WTC11 (cell line): Measurements from ENCODE around the gene MAP3K2.

ENCODE experiments used
- MXD4 ChIP-seq: fragments of 250-450 bp; sonication (Bioruptor Pico); IDR thresholded peaks from 2 replicates; pipeline ENCODE4 v1.8.0; 2021; ENCODE audit warnings: mild to moderate bottlenecking, moderate library complexity, borderline replicate concordance
- NR3C1 ChIP-seq: sonication (generic); formaldehyde crosslinking; conservative IDR thresholded peaks from 2 replicates; pipeline ENCODE4 v1.8.1; 2023; ENCODE audit warnings: low read depth, mild to moderate bottlenecking, missing genetic modification reagents
- SP1 ChIP-seq: sonication (generic); formaldehyde crosslinking; conservative IDR thresholded peaks from 2 replicates; pipeline ENCODE4 v1.8.1; 2022; ENCODE audit warnings: missing genetic modification reagents
- TCF7 ChIP-seq: sonication (generic); formaldehyde crosslinking; IDR thresholded peaks from 2 replicates; pipeline ENCODE4 v1.8.0; 2022; ENCODE audit warnings: mild to moderate bottlenecking, low read depth, missing genetic modification reagents, moderate library complexity
- TEAD1 ChIP-seq: sonication (generic); formaldehyde crosslinking; IDR thresholded peaks from 2 replicates; pipeline ENCODE4 v1.8.0; 2022; ENCODE audit warnings: mild to moderate bottlenecking, missing genetic modification reagents
- TEAD4 ChIP-seq: sonication (generic); formaldehyde crosslinking; IDR thresholded peaks from 2 replicates; pipeline ENCODE4 v1.8.0; 2022; ENCODE audit warnings: mild to moderate bottlenecking, missing genetic modification reagents
- TF ChIP-seq, protein P1 (sequence below): fragments of 200-600 bp; IDR thresholded peaks from 2 replicates; pipeline ENCODE4 v1.8.0; 2022; ENCODE audit warnings: antibody characterized with exemption
- TF ChIP-seq, protein P2 (sequence below): sonication (generic); formaldehyde crosslinking; IDR thresholded peaks from 2 replicates; pipeline ENCODE4 v1.8.0; 2022; ENCODE audit warnings: mild to moderate bottlenecking, missing genetic modification reagents
- TF ChIP-seq, protein P3 (sequence below): sonication (generic); formaldehyde crosslinking; IDR thresholded peaks from 2 replicates; pipeline ENCODE4 v1.8.0; 2022; ENCODE audit warnings: mild to moderate bottlenecking, missing genetic modification reagents
- TF ChIP-seq, protein P4 (sequence below): sonication (generic); formaldehyde crosslinking; IDR thresholded peaks from 2 replicates; pipeline ENCODE4 v1.8.1; 2023; ENCODE audit warnings: mild to moderate bottlenecking, moderate library complexity, missing genetic modification reagents
- TF ChIP-seq, protein P5 (sequence below): sonication (generic); formaldehyde crosslinking; IDR thresholded peaks from 2 replicates; pipeline ENCODE4 v1.8.0; 2022; ENCODE audit warnings: mild to moderate bottlenecking, missing genetic modification reagents

DNA sequence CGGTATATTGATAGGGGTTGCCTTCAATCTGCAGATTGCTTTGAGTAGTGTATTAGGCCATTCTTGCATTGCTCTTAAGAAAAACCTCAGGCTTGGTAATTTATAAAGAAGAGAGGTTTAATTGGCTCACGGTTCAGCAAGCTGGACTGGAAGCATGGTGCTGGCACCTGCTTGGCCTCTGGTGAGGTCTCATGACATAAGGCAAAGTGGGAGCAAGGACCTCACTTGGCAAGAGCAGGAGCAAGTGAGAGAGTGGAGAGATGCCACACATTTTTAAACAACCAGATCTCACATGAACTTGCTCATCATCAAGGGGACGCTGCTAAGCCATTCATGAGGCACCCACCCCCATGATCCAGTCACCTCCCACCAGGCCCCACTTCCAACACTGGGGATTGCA is 4.9 kb downstream of the MAP3K2 start:
- TF ChIP-seq TEAD4 (CRISPR knock-in tag) (no peak), SP1 (no peak), NR3C1 (CRISPR knock-in tag) (no peak), TCF7 (CRISPR knock-in tag) (no peak), TEAD1 (CRISPR knock-in tag) (no peak), MXD4 (CRISPR knock-in tag) (no peak)
- TF ChIP-seq, protein P1, sequence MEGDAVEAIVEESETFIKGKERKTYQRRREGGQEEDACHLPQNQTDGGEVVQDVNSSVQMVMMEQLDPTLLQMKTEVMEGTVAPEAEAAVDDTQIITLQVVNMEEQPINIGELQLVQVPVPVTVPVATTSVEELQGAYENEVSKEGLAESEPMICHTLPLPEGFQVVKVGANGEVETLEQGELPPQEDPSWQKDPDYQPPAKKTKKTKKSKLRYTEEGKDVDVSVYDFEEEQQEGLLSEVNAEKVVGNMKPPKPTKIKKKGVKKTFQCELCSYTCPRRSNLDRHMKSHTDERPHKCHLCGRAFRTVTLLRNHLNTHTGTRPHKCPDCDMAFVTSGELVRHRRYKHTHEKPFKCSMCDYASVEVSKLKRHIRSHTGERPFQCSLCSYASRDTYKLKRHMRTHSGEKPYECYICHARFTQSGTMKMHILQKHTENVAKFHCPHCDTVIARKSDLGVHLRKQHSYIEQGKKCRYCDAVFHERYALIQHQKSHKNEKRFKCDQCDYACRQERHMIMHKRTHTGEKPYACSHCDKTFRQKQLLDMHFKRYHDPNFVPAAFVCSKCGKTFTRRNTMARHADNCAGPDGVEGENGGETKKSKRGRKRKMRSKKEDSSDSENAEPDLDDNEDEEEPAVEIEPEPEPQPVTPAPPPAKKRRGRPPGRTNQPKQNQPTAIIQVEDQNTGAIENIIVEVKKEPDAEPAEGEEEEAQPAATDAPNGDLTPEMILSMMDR = no peak
- TF ChIP-seq, protein P2, sequence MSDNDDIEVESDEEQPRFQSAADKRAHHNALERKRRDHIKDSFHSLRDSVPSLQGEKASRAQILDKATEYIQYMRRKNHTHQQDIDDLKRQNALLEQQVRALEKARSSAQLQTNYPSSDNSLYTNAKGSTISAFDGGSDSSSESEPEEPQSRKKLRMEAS (CRISPR knock-in tag) = no peak
- TF ChIP-seq, protein P3, sequence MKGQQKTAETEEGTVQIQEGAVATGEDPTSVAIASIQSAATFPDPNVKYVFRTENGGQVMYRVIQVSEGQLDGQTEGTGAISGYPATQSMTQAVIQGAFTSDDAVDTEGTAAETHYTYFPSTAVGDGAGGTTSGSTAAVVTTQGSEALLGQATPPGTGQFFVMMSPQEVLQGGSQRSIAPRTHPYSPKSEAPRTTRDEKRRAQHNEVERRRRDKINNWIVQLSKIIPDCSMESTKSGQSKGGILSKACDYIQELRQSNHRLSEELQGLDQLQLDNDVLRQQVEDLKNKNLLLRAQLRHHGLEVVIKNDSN (CRISPR knock-in tag) = no peak
- TF ChIP-seq, protein P4, sequence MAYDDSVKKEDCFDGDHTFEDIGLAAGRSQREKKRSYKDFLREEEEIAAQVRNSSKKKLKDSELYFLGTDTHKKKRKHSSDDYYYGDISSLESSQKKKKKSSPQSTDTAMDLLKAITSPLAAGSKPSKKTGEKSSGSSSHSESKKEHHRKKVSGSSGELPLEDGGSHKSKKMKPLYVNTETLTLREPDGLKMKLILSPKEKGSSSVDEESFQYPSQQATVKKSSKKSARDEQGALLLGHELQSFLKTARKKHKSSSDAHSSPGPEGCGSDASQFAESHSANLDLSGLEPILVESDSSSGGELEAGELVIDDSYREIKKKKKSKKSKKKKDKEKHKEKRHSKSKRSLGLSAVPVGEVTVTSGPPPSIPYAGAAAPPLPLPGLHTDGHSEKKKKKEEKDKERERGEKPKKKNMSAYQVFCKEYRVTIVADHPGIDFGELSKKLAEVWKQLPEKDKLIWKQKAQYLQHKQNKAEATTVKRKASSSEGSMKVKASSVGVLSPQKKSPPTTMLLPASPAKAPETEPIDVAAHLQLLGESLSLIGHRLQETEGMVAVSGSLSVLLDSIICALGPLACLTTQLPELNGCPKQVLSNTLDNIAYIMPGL (CRISPR knock-in tag) = no peak
- TF ChIP-seq, protein P5, sequence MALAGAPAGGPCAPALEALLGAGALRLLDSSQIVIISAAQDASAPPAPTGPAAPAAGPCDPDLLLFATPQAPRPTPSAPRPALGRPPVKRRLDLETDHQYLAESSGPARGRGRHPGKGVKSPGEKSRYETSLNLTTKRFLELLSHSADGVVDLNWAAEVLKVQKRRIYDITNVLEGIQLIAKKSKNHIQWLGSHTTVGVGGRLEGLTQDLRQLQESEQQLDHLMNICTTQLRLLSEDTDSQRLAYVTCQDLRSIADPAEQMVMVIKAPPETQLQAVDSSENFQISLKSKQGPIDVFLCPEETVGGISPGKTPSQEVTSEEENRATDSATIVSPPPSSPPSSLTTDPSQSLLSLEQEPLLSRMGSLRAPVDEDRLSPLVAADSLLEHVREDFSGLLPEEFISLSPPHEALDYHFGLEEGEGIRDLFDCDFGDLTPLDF = no peak
